Brain microvascular endothelial cell (primary cell): ENCODE results near the gene DEGS2.

ENCODE experiments used
- DNase-seq: peaks from one replicate; pipeline ENCODE4 v3.0.0-alpha.2; 2020
- H3K27ac ChIP-seq: fragments of 250-450 bp; sonication (Bioruptor Pico); 2 replicates; pipeline ENCODE4 v1.5.1; 2020; ENCODE audit warnings: mild to moderate bottlenecking, moderate library complexity
- H3K27me3 ChIP-seq: fragments of 250-450 bp; sonication (Bioruptor Pico); replicated peaks from 2 replicates; pipeline ENCODE4 v1.5.1; 2020; ENCODE audit warnings: mild to moderate bottlenecking
- H3K36me3 ChIP-seq: fragments of 250-450 bp; sonication (Bioruptor Pico); replicated peaks from 2 replicates; pipeline ENCODE4 v1.5.1; 2020; ENCODE audit warnings: mild to moderate bottlenecking
- H3K4me3 ChIP-seq: 2 replicates; pipeline ENCODE4 v1.5.1; 2011; ENCODE audit warnings: low read depth, mild to moderate bottlenecking, control low read depth, low read length, moderate library complexity
- CTCF ChIP-seq: IDR thresholded peaks from 2 replicates; pipeline ENCODE4 v1.5.1; 2011; ENCODE audit warnings: low read depth, mild to moderate bottlenecking, moderate library complexity, low read length, control low read depth, inconsistent platforms; ENCODE audit errors: missing control alignments
- in situ Hi-C: cut with HindIII; loops from 2 replicates; pipeline ENCODE4 v1.10.0; 2017; ENCODE audit warnings: low sequenced_read_pairs, low pct_ligation_motif_present

Gene DEGS2

GRCh38 chr14:100121643-100122480 lies 37.6 kb downstream of the DEGS2 start:
- DNase-seq, result no peak
- H3K4me3 ChIP-seq, result no peak overlapping the region
- TF ChIP-seq CTCF, result no peak
- no peaks in the 10 kb centered on the region for H3K27me3 ChIP-seq
- H3K27ac ChIP-seq, result no peak overlapping the region
- in situ Hi-C loops, result no loop called here
- H3K36me3 ChIP-seq, result peaks cover 2% of the 10 kb centered on the region

- TF ChIP-seq CTCF, result no peak
- DNase-seq, result no peak
- Histone ChIP-seq H3K36me3 (no peaks in the 10 kb centered on the region), H3K27ac (no peak overlapping the region), H3K4me3 (no peak overlapping the region), H3K27me3 (no peaks in the 10 kb centered on the region)
- in situ Hi-C loops, result no loop called here
These were observed 38.7 kb downstream of the DEGS2 start for GRCh38 chr14:100120522-100121269.

GRCh38 chr14:100119251-100119650 lies 40.2 kb downstream of the DEGS2 start:
- DNase-seq, result no peak
- in situ Hi-C loops, result no loop called here
- Histone ChIP-seq H3K27ac (no peak overlapping the region), H3K36me3 (no peaks in the 10 kb centered on the region), H3K27me3 (no peaks in the 10 kb centered on the region), H3K4me3 (no peak overlapping the region)
- TF ChIP-seq CTCF, result no peak

GRCh38 chr14:100118396-100119011 lies 40.9 kb downstream of the DEGS2 start:
- Histone ChIP-seq H3K27ac (no peak overlapping the region), H3K27me3 (no peaks in the 10 kb centered on the region), H3K36me3 (no peaks in the 10 kb centered on the region), H3K4me3 (no peak overlapping the region)
- TF ChIP-seq CTCF, result no peak
- in situ Hi-C loops, result no loop called here
- no peak for DNase-seq

- Histone ChIP-seq H3K27me3 (no peaks in the 10 kb centered on the region), H3K27ac (no peak overlapping the region), H3K4me3 (no peak overlapping the region), H3K36me3 (no peaks in the 10 kb centered on the region)
- in situ Hi-C loops, result no loop called here
- no peak for DNase-seq
- no peak for TF ChIP-seq CTCF
These were observed 41.6 kb downstream of the DEGS2 start for GRCh38 chr14:100117633-100118395.
